SK-N-SH (cell line): ENCODE results near the gene TUBGCP6. TPM values are rescaled to one million over a fixed set of nuclear protein-coding genes. Genes with fewer than 3 reads are reported as not detected.
"Not testable (repeated sequence)": the region's sequence is repeated elsewhere in the genome, so short reads cannot be mapped to it uniquely, and the experiment has no call there.

Source experiments
- CTCF ChIA-PET: fragments of 300-600, 350-600 bp; formaldehyde crosslinking; extraction: SDS; loops from one replicate; lab custom pipeline; 2021; lab: Yijun Ruan, JAX
- POLR2A ChIA-PET: fragments of 350-600 bp; sonication (Branson Sonifier 250); formaldehyde crosslinking; extraction: SDS; loops from one replicate; lab custom pipeline; 2020; ENCODE audit warnings: antibody characterized with exemption, inconsistent platforms; lab: Yijun Ruan, JAX
- DNase-seq: peaks from one replicate; pipeline ENCODE4 v3.0.0; 2012
- H2AFZ ChIP-seq: fragments of 200-600 bp; sonication (generic); 2 replicates; pipeline ENCODE4 v1.8.1; 2016; ENCODE audit warnings: antibody characterized with exemption, mild to moderate bottlenecking, low read depth
- H3F3A ChIP-seq: fragments of 200-600 bp; sonication (generic); replicated peaks from 2 replicates; pipeline ENCODE3; 2016; ENCODE audit warnings: antibody characterized with exemption, mild to moderate bottlenecking; ENCODE audit not compliant: insufficient read depth
- H3K27ac ChIP-seq, 2 experiments: fragments of 200-500 bp in 1 of 2; fragments of 200-600 bp in 1 of 2; sonication (Bioruptor generic) in 1 of 2; sonication (generic), shearing (Covaris generic) in 1 of 2; 2 replicates each; pipeline versions ENCODE4 v1.5.1 to v1.6.1; 2014 to 2016; ENCODE audit warnings: low read depth in 2 of 2, inconsistent platforms in 1 of 2, low read length in 1 of 2, mild to moderate bottlenecking in 1 of 2, mixed read lengths in 1 of 2
- H3K27me3 ChIP-seq: fragments of 200-600 bp; sonication (generic), shearing (Covaris generic); 2 replicates; pipeline ENCODE4 v1.6.1; 2016; ENCODE audit warnings: mixed run types; ENCODE audit not compliant: insufficient read depth
- H3K36me3 ChIP-seq, 2 experiments: fragments of 200-500 bp in 1 of 2; fragments of 200-600 bp in 1 of 2; sonication (Bioruptor generic) in 1 of 2; sonication (generic) in 1 of 2; replicated peaks in 1 of 2; 2 replicates each; pipeline versions ENCODE3 to v1.5.1; 2014 to 2016; ENCODE audit warnings: low read length in 1 of 2, mild to moderate bottlenecking in 1 of 2; ENCODE audit not compliant: insufficient read depth in 2 of 2, control insufficient read depth in 1 of 2
- H3K4me1 ChIP-seq, 2 experiments: fragments of 200-500 bp in 1 of 2; fragments of 200-600 bp in 1 of 2; sonication (Bioruptor generic) in 1 of 2; sonication (generic), shearing (Covaris generic) in 1 of 2; 2 replicates each; pipeline versions ENCODE4 v1.5.1 to v1.6.1; 2014 to 2016; ENCODE audit warnings: low read depth in 1 of 2, low read length in 1 of 2, mixed run types in 1 of 2; ENCODE audit not compliant: insufficient read depth in 2 of 2, control insufficient read depth in 1 of 2
- H3K4me2 ChIP-seq: fragments of 200-600 bp; sonication (generic), shearing (Covaris generic); 2 replicates; pipeline ENCODE4 v1.6.1; 2017; ENCODE audit warnings: mixed run types
- H3K4me3 ChIP-seq, 2 experiments: fragments of 200-500 bp in 1 of 2; fragments of 200-600 bp in 1 of 2; sonication (Bioruptor generic) in 1 of 2; sonication (generic), shearing (Covaris generic) in 1 of 2; 2 replicates each; pipeline versions ENCODE4 v1.5.1 to v1.8.1; 2014 to 2016; ENCODE audit warnings: low read depth in 2 of 2, inconsistent platforms in 1 of 2, low read length in 1 of 2, mild to moderate bottlenecking in 1 of 2, mixed read lengths in 1 of 2, moderate library complexity in 1 of 2
- H3K79me2 ChIP-seq: fragments of 200-600 bp; sonication (generic); 2 replicates; pipeline ENCODE4 v1.8.1; 2017; ENCODE audit warnings: mild to moderate bottlenecking; ENCODE audit not compliant: insufficient read depth
- H3K9ac ChIP-seq: fragments of 200-600 bp; sonication (generic); 2 replicates; pipeline ENCODE4 v1.6.1; 2017; ENCODE audit warnings: mixed run types
- H3K9me2 ChIP-seq: fragments of 200-600 bp; sonication (generic); 2 replicates; pipeline ENCODE4 v1.6.1; 2017; ENCODE audit warnings: mixed run types
- H3K9me3 ChIP-seq: fragments of 200-600 bp; sonication (generic); 2 replicates; pipeline ENCODE4 v1.6.1; 2017; ENCODE audit warnings: mixed run types, mild to moderate bottlenecking, moderate library complexity
- H4K20me1 ChIP-seq: fragments of 200-600 bp; sonication (generic); 2 replicates; pipeline ENCODE4 v1.6.1; 2017; ENCODE audit warnings: mild to moderate bottlenecking, mixed run types; ENCODE audit not compliant: insufficient read depth
- CHD2 ChIP-seq: fragments of 150-350 bp; IDR thresholded peaks from 2 replicates; pipeline ENCODE4 v1.6.1; 2018; ENCODE audit warnings: low read length; ENCODE audit not compliant: partially characterized antibody
- ELF1 ChIP-seq: IDR thresholded peaks from 2 replicates; pipeline ENCODE4 v1.4.0; 2012
- EZH2phosphoT487 ChIP-seq: fragments of 200-600 bp; sonication (generic); IDR thresholded peaks from 2 replicates; pipeline ENCODE4 v1.6.1; 2017; ENCODE audit warnings: low read depth, mixed run types, mild to moderate bottlenecking, antibody characterized with exemption, moderate library complexity, borderline replicate concordance
- FOXJ3 ChIP-seq: sonication (generic); formaldehyde crosslinking; IDR thresholded peaks from 2 replicates; pipeline ENCODE4 v1.5.1; 2020; ENCODE audit warnings: mild to moderate bottlenecking, missing genetic modification reagents
- FOXM1 ChIP-seq: IDR thresholded peaks from 2 replicates; pipeline ENCODE4 v1.4.0; 2012; ENCODE audit warnings: low read depth, mild to moderate bottlenecking
- JUND ChIP-seq: IDR thresholded peaks from 2 replicates; pipeline ENCODE4 v1.4.0; 2012
- REST ChIP-seq: IDR thresholded peaks from 2 replicates; pipeline ENCODE4 v1.6.1; 2012; ENCODE audit warnings: mild to moderate bottlenecking, low read depth, low read length, moderate library complexity
- RFX5 ChIP-seq: IDR thresholded peaks from 2 replicates; pipeline ENCODE4 v1.6.1; 2012; ENCODE audit warnings: mild to moderate bottlenecking, improper control_type of control experiment, low read length
- RXRA ChIP-seq: IDR thresholded peaks from 2 replicates; pipeline ENCODE4 v1.4.0; 2012; ENCODE audit warnings: low read depth, mild to moderate bottlenecking, borderline replicate concordance
- SMC3 ChIP-seq: IDR thresholded peaks from 2 replicates; pipeline ENCODE4 v1.6.1; 2012; ENCODE audit warnings: low read depth, low read length, improper control_type of control experiment
- TAF1 ChIP-seq: IDR thresholded peaks from 2 replicates; pipeline ENCODE4 v1.6.1; 2012; ENCODE audit warnings: low read depth, mild to moderate bottlenecking, low read length, moderate library complexity, borderline replicate concordance
- YY1 ChIP-seq: IDR thresholded peaks from 2 replicates; pipeline ENCODE4 v1.4.0; 2012; ENCODE audit warnings: low read depth, mild to moderate bottlenecking
- ZBTB33 ChIP-seq: IDR thresholded peaks from 2 replicates; pipeline ENCODE4 v1.4.0; 2012; ENCODE audit warnings: low read depth, borderline replicate concordance
- WGBS: methylation state at CpG from one replicate; pipeline ENCODE4 v1.1.6; 2017; ENCODE audit warnings: low lambda C conversion rate; 5-methylcytosine and 5-hydroxymethylcytosine counted together
- polyA plus RNA-seq, 3 experiments: library from polyadenylated mRNA; depleted of rRNA; stranded (reverse); fragments of >200 nt; gene quantifications; 2 replicates each; pipeline ENCODE4 v1.2.3, GENCODE V29; 2012
- TF ChIP-seq, protein P1 (sequence below): IDR thresholded peaks from 2 replicates; pipeline ENCODE4; 2012
- TF ChIP-seq, protein P2 (sequence below): fragments of 150-350 bp; IDR thresholded peaks from 2 replicates; pipeline ENCODE4 v1.6.1; 2016; ENCODE audit warnings: mild to moderate bottlenecking, low read depth, low read length

TUBGCP6 gene
- polyA plus RNA-seq, 1 of the 3 experiments (the other 2 are of a cell fraction) = 40.4 TPM

GRCh38 chr22:50169181-50169759 lies 75.6 kb downstream of the TUBGCP6 start (continued):
- TF ChIP-seq REST = no peak
- TF ChIP-seq SMC3 = no peak

- H3K4me2 ChIP-seq, H3K27me3 ChIP-seq, H3K27ac ChIP-seq, H3K36me3 ChIP-seq, H3K79me2 ChIP-seq, POLR2A ChIA-PET, DNase-seq, H4K20me1 ChIP-seq, H3K4me1 ChIP-seq, H3F3A ChIP-seq, H2AFZ ChIP-seq, H3K9me2 ChIP-seq, H3K4me3 ChIP-seq, H3K9me3 ChIP-seq, H3K9ac ChIP-seq: not testable (repeated sequence)
- CTCF ChIA-PET = interaction anchor here (0.7 kb wide), 1 partner anchor 19 kb away, joined by 4 read pairs; no protein-coding TSS in a partner anchor
- 86% methylated on average over 5 of the region's 5 CpGs for WGBS
Measured at GRCh38 chr22:50168490-50169180, 76.2 kb downstream of the TUBGCP6 start.

DNA sequence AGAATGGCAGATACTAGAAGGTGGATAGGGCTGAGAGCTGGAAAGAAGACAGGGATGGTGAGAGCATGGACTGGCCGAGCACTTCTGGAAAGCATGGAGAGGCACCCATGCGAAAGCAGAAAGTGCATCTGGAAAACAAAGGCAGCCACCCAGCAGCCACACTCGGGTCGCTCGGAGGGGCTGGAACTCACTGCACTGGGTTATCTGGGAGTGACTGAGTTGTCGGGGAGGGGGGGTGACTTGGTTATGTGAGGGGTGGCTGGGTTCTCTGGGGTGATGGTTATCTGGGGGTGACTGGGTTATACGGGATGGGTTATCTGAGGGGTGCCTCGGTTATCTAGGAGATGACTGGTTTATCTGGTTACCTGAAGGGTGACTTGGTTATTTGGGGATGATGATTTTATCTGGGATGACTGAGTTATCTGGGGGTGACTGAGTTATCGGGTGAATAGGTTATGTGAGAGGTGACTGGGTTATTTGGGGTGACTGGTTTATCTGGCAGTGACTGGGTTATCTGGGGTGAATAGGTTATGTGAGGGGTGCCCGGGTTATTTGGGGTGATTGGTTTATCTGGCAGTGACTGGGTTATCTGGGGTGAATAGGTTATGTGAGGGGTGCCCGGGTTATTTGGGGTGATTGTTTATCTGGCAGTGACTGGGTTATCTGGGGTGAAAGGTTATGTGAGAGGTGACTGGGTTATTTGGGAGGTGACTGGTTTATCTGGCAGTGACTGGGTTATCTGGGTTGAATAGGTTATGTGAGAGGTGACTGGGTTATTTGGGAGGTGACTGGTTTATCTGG lies 76.9 kb downstream of the TUBGCP6 start:
- no peak for DNase-seq
- POLR2A ChIA-PET = no interaction called here
- no peaks in the 10 kb centered on the region for H3F3A ChIP-seq
- H3K36me3 ChIP-seq = no peaks in the 10 kb centered on the region
- H3K9ac ChIP-seq = no peak overlapping the region
- H3K27me3 ChIP-seq = no peaks in the 10 kb centered on the region
- H3K9me2 ChIP-seq = no peaks in the 10 kb centered on the region
- WGBS = 53% methylated on average over 11 of the region's 11 CpGs
- H3K9me3 ChIP-seq = no peaks in the 10 kb centered on the region
- no peak overlapping the region for H3K4me2 ChIP-seq
- H2AFZ ChIP-seq = no peak overlapping the region
- H3K4me3 ChIP-seq = no peak overlapping the region
- H3K27ac ChIP-seq = no peak overlapping the region
- H3K79me2 ChIP-seq = no peaks in the 10 kb centered on the region
- CTCF ChIA-PET = interaction anchor here (0.7 to 0.8 kb wide), 3 partner anchors 18 to 26 kb away, joined by 3 read pairs; no protein-coding TSS in a partner anchor
- H4K20me1 ChIP-seq = no peaks in the 10 kb centered on the region
- peaks cover 0 to 3% of the 10 kb centered on the region in 2 experiments; a peak in 1 of 4 replicates for H3K4me1 ChIP-seq
- TF ChIP-seq SMC3 = no peak
- no peak for TF ChIP-seq TAF1
- TF ChIP-seq FOXM1 = no peak
- no peak for TF ChIP-seq ZBTB33
- TF ChIP-seq, protein P1, sequence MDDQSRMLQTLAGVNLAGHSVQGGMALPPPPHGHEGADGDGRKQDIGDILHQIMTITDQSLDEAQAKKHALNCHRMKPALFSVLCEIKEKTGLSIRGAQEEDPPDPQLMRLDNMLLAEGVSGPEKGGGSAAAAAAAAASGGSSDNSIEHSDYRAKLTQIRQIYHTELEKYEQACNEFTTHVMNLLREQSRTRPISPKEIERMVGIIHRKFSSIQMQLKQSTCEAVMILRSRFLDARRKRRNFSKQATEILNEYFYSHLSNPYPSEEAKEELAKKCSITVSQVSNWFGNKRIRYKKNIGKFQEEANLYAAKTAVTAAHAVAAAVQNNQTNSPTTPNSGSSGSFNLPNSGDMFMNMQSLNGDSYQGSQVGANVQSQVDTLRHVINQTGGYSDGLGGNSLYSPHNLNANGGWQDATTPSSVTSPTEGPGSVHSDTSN = no peak
- no peak for TF ChIP-seq FOXJ3 (CRISPR knock-in tag)
- TF ChIP-seq, protein P2, sequence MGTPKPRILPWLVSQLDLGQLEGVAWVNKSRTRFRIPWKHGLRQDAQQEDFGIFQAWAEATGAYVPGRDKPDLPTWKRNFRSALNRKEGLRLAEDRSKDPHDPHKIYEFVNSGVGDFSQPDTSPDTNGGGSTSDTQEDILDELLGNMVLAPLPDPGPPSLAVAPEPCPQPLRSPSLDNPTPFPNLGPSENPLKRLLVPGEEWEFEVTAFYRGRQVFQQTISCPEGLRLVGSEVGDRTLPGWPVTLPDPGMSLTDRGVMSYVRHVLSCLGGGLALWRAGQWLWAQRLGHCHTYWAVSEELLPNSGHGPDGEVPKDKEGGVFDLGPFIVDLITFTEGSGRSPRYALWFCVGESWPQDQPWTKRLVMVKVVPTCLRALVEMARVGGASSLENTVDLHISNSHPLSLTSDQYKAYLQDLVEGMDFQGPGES = no peak
- no peak for TF ChIP-seq YY1
- no peak for TF ChIP-seq RFX5
- no peak for TF ChIP-seq CHD2
- TF ChIP-seq EZH2phosphoT487 = no peak
- no peak for TF ChIP-seq ELF1
- TF ChIP-seq JUND = no peak
- no peak for TF ChIP-seq RXRA
